ENCODE results near the gene RAB8A. TPM values are rescaled to one million over a fixed set of nuclear protein-coding genes. Genes with fewer than 3 reads are reported as not detected.

The RAB8A gene
- 10 to 100 TPM; 95.9 to 99.2 TPM for total RNA-seq

DNA sequence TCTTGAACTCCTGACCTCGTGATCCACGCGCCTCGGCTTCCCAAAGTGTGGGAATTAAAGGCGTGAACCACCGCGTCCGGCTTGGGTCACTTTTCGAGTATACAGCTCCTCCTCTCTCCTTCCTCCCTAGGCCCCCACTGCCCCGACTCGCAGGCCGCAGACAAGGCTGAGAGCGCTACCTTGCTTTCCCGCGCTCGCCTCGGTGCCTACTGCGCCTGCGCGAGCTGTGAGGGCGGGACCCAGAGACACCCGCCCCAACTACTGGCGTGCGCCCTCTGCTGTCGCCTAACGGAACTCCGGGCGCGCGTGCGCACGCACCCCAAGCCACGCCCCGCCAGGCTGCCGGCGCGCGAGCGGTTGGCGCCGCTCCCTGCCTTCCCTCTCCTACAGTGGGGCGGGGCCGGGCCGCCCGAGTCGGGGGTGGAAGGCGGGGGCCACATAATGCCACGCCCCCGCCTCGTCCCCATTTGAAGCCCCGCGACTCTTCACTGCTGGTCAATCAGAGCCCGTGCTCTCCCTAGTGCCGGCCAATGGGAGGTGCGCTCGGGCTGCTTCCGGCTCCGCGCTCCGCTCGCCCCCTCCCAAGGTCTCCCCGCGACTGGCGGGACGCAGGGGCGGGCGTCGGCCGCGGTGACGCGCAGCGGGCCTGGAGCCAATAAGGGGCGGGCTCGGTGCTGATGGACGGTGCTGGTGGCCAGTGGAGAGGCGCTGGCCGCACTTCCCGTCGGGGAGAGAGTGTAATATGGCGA is at the start of gene RAB8A:
Gene RAB8A (plus strand): TSS at position 730 of the 749 bp plus-strand sequence. CDS start 13 bp downstream, at position 743.
- Mint-ChIP-seq H3K27ac (peak within 1 kb of the TSS; percentile 93), H3K27me3 (ENCODE audit: low read depth) (no peaks in the 10 kb centered on the region), H3K36me3 (ENCODE audit: insufficient read depth in 2 of 2) (peaks cover 2% of the 10 kb centered on the region in 2 donors), H3K4me1 (ENCODE audit: low read depth) (peaks cover 43% of the 10 kb centered on the region), H3K4me3 (peak within 1 kb of the TSS; percentile 97 to 98), H3K9me3 (no peaks in the 10 kb centered on the region)
- ATAC-seq (replicated peaks in 1 of 2) (peak; percentile 93), DNase-seq (peak; percentile 99 to 100)

DNA sequence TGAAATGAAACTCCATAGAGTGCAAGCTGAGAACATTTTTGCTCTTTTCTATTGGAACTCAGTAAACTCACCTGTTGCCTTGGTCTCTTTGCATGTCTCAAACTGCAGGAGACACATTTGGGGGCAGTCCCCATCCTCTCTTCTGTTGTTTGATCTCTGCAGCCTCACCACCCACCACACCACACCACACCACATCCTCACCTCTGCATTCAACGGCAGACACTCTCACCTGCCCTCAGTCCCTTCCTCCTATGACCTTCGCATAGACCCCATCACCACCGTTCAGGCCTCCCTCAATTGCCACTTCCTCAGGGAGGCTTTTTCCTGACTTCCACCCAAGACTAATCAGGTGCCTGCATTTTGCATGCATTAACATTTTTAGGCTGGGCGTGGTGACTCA is 49.7 kb upstream of the RAB8A start:
- H3K36me3 Mint-ChIP-seq (ENCODE audit: insufficient read depth in 2 of 2), result peaks cover 1 to 3% of the 10 kb centered on the region in 2 donors
- ATAC-seq (replicated peaks in 1 of 2) (peak; percentile 67 to 86), DNase-seq (peak; percentile 51 to 69)
- H3K9me3 Mint-ChIP-seq, result peaks cover 1 to 3% of the 10 kb centered on the region in 2 donors
- peaks cover 43% of the 10 kb centered on the region for H3K4me1 Mint-ChIP-seq (ENCODE audit: low read depth)
- H3K27me3 Mint-ChIP-seq (ENCODE audit: low read depth), result no peaks in the 10 kb centered on the region
- H3K27ac Mint-ChIP-seq, result no peak overlapping the region
- H3K4me3 Mint-ChIP-seq, result no peak overlapping the region

- Mint-ChIP-seq H3K36me3 (ENCODE audit: insufficient read depth in 2 of 2) (peaks cover 1 to 3% of the 10 kb centered on the region in 2 donors), H3K9me3 (peaks cover 0 to 1% of the 10 kb centered on the region in 2 donors), H3K4me1 (ENCODE audit: low read depth) (peaks cover 43% of the 10 kb centered on the region), H3K27me3 (ENCODE audit: low read depth) (no peaks in the 10 kb centered on the region), H3K4me3 (no peak overlapping the region), H3K27ac (no peak overlapping the region)
- DNase-seq (peak; percentile 58 to 74), ATAC-seq (replicated peaks in 1 of 2) (peak in 1 of 2 donors; percentile 13)
Observed at GRCh38 chr19:16062789-16063188, 48.9 kb upstream of the RAB8A start.

- Mint-ChIP-seq H3K9me3 (peaks cover 0 to 1% of the 10 kb centered on the region in 2 donors), H3K27me3 (ENCODE audit: low read depth) (no peaks in the 10 kb centered on the region), H3K4me3 (no peak overlapping the region), H3K4me1 (ENCODE audit: low read depth) (peaks cover 43% of the 10 kb centered on the region), H3K27ac (no peak overlapping the region), H3K36me3 (ENCODE audit: insufficient read depth in 2 of 2) (peaks cover 1 to 3% of the 10 kb centered on the region in 2 donors)
- no peak for ATAC-seq (replicated peaks in 1 of 2)
- DNase-seq, result no peak
Observed at GRCh38 chr19:16064209-16064889, 47.3 kb upstream of the RAB8A start.

- Mint-ChIP-seq H3K36me3 (ENCODE audit: insufficient read depth in 2 of 2) (peaks cover 0 to 1% of the 10 kb centered on the region in 2 donors), H3K4me1 (ENCODE audit: low read depth) (peaks cover 37% of the 10 kb centered on the region), H3K4me3 (no peak overlapping the region), H3K27ac (peak overlapping the region; percentile 0), H3K9me3 (no peaks in the 10 kb centered on the region), H3K27me3 (ENCODE audit: low read depth) (no peaks in the 10 kb centered on the region)
- ATAC-seq (replicated peaks in 1 of 2) (no peak), DNase-seq (peak; percentile 40 to 49)
Observed at GRCh38 chr19:16066611-16067104, 45.0 kb upstream of the RAB8A start.

- no peak overlapping the region for H3K27ac Mint-ChIP-seq
- DNase-seq, result no peak
Observed at GRCh38 chr19:16067205-16067938, 44.3 kb upstream of the RAB8A start.

DNA sequence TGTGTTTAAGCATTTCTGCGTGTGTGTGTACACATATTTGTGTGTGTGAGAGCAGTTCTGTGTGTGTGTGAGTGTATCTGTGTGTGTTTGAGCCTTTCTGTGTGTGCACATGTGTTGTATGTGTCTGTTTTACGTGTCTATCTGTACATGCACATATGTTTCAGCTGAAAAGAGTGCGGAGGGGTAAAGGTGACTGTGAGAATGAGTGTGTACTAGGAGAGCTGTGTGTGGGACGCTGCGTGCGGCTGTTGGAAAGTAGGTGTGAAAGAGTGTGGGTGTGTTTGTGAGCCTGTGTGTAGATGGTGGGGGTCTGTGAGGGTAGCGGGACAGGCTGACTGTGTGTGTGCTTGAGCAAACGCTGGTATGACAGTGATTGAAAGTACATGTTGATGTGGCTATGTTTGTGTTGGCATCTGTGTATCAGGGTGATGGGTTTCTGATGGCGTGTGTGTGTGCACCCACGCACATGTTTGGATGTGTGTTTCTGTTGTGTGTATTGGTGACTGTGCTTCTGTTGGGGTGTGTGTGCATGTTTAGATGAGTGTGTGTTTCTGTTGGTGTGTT is 42.9 kb upstream of the RAB8A start:
- no peak for DNase-seq
- Mint-ChIP-seq H3K36me3 (ENCODE audit: insufficient read depth in 2 of 2) (no peaks in the 10 kb centered on the region), H3K9me3 (no peaks in the 10 kb centered on the region), H3K27me3 (ENCODE audit: low read depth) (no peaks in the 10 kb centered on the region), H3K4me1 (ENCODE audit: low read depth) (peaks cover 34% of the 10 kb centered on the region), H3K4me3 (no peak overlapping the region), H3K27ac (no peak overlapping the region)
- ATAC-seq (replicated peaks in 1 of 2), result no peak

More at GRCh38 chr19:16067205-16067938, 44.3 kb upstream of the RAB8A start:
- ATAC-seq (replicated peaks in 1 of 2), result no peak
- H3K4me1 Mint-ChIP-seq (ENCODE audit: low read depth), result peaks cover 34% of the 10 kb centered on the region
- H3K4me3 Mint-ChIP-seq, result no peak overlapping the region
- no peaks in the 10 kb centered on the region for H3K9me3 Mint-ChIP-seq
- H3K27me3 Mint-ChIP-seq (ENCODE audit: low read depth), result no peaks in the 10 kb centered on the region
- H3K36me3 Mint-ChIP-seq (ENCODE audit: insufficient read depth in 2 of 2), result no peaks in the 10 kb centered on the region

DNA sequence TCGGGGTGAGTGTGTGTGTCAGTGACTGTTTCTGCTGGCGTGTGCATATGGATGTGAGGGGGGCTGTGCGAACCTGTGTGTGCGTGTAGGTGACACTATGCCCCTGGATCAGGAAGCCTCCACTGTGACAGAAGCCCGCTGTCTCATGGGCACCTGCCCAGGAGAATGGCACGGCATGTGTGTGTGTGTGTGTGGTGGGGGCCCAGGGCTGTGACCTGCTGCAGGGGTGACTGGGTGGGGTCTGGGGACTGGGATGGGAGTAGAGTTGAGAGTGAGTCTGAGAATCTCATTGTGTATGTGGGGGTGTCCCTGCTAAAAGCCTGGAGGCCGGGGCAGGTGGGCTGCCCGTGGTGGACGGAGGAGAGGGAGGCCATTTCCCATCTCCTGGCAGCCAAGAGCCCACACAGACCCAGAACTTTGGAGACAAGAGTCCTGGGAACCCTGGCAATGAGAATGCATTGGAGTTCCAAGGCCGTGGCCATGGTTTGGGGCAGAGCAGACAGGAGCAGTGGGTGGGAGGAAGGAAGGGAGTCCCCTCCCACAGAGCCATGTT is 41.8 kb upstream of the RAB8A start:
- peak overlapping the region in 1 of 2 donors; percentile 50 for H3K4me3 Mint-ChIP-seq
- no peaks in the 10 kb centered on the region for H3K27me3 Mint-ChIP-seq (ENCODE audit: low read depth)
- ATAC-seq (replicated peaks in 1 of 2) (no peak), DNase-seq (no peak)
- H3K9me3 Mint-ChIP-seq, result no peaks in the 10 kb centered on the region
- no peaks in the 10 kb centered on the region for H3K36me3 Mint-ChIP-seq (ENCODE audit: insufficient read depth in 2 of 2)
- H3K4me1 Mint-ChIP-seq (ENCODE audit: low read depth), result peaks cover 37% of the 10 kb centered on the region
- peak overlapping the region; percentile 24 for H3K27ac Mint-ChIP-seq

DNA sequence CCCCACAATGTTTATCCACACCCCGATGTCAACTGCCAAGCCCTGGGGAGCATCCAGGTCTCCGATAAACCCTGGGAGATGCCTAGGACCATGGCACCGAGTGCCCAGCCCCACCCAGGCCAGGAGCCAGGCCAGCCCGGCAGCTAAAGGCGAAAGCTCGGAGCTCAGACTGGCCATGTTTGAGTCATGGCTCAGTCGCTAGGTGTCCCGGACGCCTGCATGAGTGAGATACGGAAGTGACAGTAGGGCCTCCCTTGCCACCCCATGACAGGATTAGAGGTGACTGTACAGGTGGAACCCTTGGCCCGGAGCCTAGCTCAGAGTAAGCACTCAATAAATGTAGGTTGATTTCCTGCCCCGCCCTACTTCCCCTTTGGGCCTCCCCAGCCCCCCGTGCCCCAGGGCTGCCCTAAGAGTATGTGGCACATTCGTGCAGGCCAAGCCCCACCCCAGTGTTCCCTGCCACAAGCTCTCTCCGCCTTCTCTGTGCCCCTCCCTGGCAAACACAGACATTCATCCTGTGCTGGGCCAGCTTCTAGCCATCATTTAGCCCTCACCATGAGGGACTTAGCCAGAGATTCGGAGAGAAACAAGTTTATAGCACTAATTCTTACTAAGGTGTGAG is 41.2 kb upstream of the RAB8A start:
- Mint-ChIP-seq H3K27ac (no peak overlapping the region), H3K9me3 (no peaks in the 10 kb centered on the region), H3K4me1 (ENCODE audit: low read depth) (peaks cover 42% of the 10 kb centered on the region), H3K27me3 (ENCODE audit: low read depth) (no peaks in the 10 kb centered on the region), H3K36me3 (ENCODE audit: insufficient read depth in 2 of 2) (peaks cover 0 to under 1% of the 10 kb centered on the region in 2 donors), H3K4me3 (peak overlapping the region in 1 of 2 donors; percentile 50)
- ATAC-seq (replicated peaks in 1 of 2) (peak; percentile 98), DNase-seq (peak; percentile 86 to 90)

GRCh38 chr19:16071072-16071691 is 40.5 kb upstream of the RAB8A start:
- DNase-seq, result no peak
- Mint-ChIP-seq H3K4me1 (ENCODE audit: low read depth) (peaks cover 44% of the 10 kb centered on the region), H3K9me3 (no peaks in the 10 kb centered on the region), H3K27me3 (ENCODE audit: low read depth) (no peaks in the 10 kb centered on the region), H3K4me3 (no peak overlapping the region), H3K27ac (no peak overlapping the region), H3K36me3 (ENCODE audit: insufficient read depth in 2 of 2) (peaks cover 2 to 3% of the 10 kb centered on the region in 2 donors)
- no peak for ATAC-seq (replicated peaks in 1 of 2)

GRCh38 chr19:16073481-16073880 is 38.2 kb upstream of the RAB8A start:
- peaks cover 45% of the 10 kb centered on the region for H3K4me1 Mint-ChIP-seq (ENCODE audit: low read depth)
- H3K4me3 Mint-ChIP-seq, result peak overlapping the region in 1 of 2 donors; percentile 33
- ATAC-seq (replicated peaks in 1 of 2) (no peak), DNase-seq (no peak)
- H3K9me3 Mint-ChIP-seq, result no peaks in the 10 kb centered on the region
- peak overlapping the region; percentile 85 for H3K27ac Mint-ChIP-seq
- peaks cover 6 to 12% of the 10 kb centered on the region in 2 donors for H3K36me3 Mint-ChIP-seq (ENCODE audit: insufficient read depth in 2 of 2)
- H3K27me3 Mint-ChIP-seq (ENCODE audit: low read depth), result no peaks in the 10 kb centered on the region

- Mint-ChIP-seq H3K27ac (peak overlapping the region; percentile 85), H3K27me3 (ENCODE audit: low read depth) (no peaks in the 10 kb centered on the region), H3K9me3 (no peaks in the 10 kb centered on the region), H3K4me1 (ENCODE audit: low read depth) (peaks cover 47% of the 10 kb centered on the region), H3K4me3 (peak overlapping the region; percentile 33 to 86), H3K36me3 (ENCODE audit: insufficient read depth in 2 of 2) (peaks cover 6 to 12% of the 10 kb centered on the region in 2 donors)
- ATAC-seq (replicated peaks in 1 of 2) (no peak), DNase-seq (no peak)
Observed at GRCh38 chr19:16073988-16074387, 37.7 kb upstream of the RAB8A start.

Measured in activated T-cell treated with anti-CD3 and anti-CD28 coated beads, Interleukin-2, amount 50 U/mL, for 72 hours (primary cell).